ENCODE data around the gene TMEM132D. TPM values are rescaled to one million over a fixed set of nuclear protein-coding genes. Genes with fewer than 3 reads are reported as not detected.

TMEM132D gene
- total and polyA plus RNA-seq, 2 donors from 2014 or later, result 0.13 TPM; not detected in 1

DNA sequence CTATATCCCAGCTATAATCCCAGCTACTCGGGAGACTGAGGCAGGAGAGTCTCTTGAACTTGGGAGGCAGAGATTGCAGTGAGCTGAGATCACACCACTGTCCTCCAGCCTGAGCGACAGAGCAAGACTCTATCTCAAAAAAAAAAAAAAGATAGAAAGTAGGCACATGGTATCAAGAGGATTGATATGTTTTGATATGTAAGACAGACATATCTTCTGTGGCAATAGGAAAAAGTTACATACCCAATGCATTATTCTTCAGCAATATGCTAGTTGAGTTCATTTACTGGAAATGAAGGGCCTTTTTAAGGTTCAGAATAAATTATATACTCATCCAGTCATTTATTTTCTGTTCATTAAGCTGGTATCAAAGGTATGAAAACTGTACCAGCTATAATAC is 657.2 kb downstream of the TMEM132D start:
- FAIRE-seq, result no peak
- H3K4me3 ChIP-seq (ENCODE audit: low read length in 3 of 3), result no peak overlapping the region
- no peak overlapping the region for H3K27ac ChIP-seq (ENCODE audit: low read depth in 2 of 2, low read length in 2 of 2)
- no peak overlapping the region for H3K9ac ChIP-seq (ENCODE audit: low read length in 3 of 3)
- intact Hi-C loops (cut with DNase I), result no loop called here
- H3K4me1 ChIP-seq (ENCODE audit: control insufficient read depth in 2 of 3, insufficient read depth in 2 of 3, low read depth in 1 of 3, low read length in 3 of 3), result no peaks in the 10 kb centered on the region
- no peak for DNase-seq
- no peaks in the 10 kb centered on the region for H3K27me3 ChIP-seq (ENCODE audit: control insufficient read depth, insufficient read depth, low read length)
- no peak for TF ChIP-seq CTCF (IDR thresholded peaks at IDR 0.05; ENCODE audit: borderline replicate concordance, extremely low read depth, insufficient read depth)
- no peaks in the 10 kb centered on the region for H3K36me3 ChIP-seq (ENCODE audit: control insufficient read depth in 2 of 3, insufficient read depth in 3 of 3, low read length in 3 of 3)
- H3K9me3 ChIP-seq (ENCODE audit: control insufficient read depth in 2 of 3, insufficient read depth in 1 of 3, low read length in 3 of 3), result no peaks in the 10 kb centered on the region

GRCh38 chr12:129245769-129246168 is 658.1 kb downstream of the TMEM132D start:
- FAIRE-seq (no peak), DNase-seq (no peak)
- H3K4me1 ChIP-seq (ENCODE audit: control insufficient read depth in 2 of 3, insufficient read depth in 2 of 3, low read depth in 1 of 3, low read length in 3 of 3), result no peaks in the 10 kb centered on the region
- no peaks in the 10 kb centered on the region for H3K9me3 ChIP-seq (ENCODE audit: control insufficient read depth in 2 of 3, insufficient read depth in 1 of 3, low read length in 3 of 3)
- H3K36me3 ChIP-seq (ENCODE audit: control insufficient read depth in 2 of 3, insufficient read depth in 3 of 3, low read length in 3 of 3), result no peaks in the 10 kb centered on the region
- no peak overlapping the region for H3K9ac ChIP-seq (ENCODE audit: low read length in 3 of 3)
- no peak overlapping the region for H3K4me3 ChIP-seq (ENCODE audit: low read length in 3 of 3)
- no peak for TF ChIP-seq CTCF (IDR thresholded peaks at IDR 0.05; ENCODE audit: borderline replicate concordance, extremely low read depth, insufficient read depth)
- intact Hi-C loops (cut with DNase I), result no loop called here
- no peaks in the 10 kb centered on the region for H3K27me3 ChIP-seq (ENCODE audit: control insufficient read depth, insufficient read depth, low read length)
- no peak overlapping the region for H3K27ac ChIP-seq (ENCODE audit: low read depth in 2 of 2, low read length in 2 of 2)

- no peak overlapping the region for H3K4me3 ChIP-seq (ENCODE audit: low read length in 3 of 3)
- TF ChIP-seq CTCF (IDR thresholded peaks at IDR 0.05; ENCODE audit: borderline replicate concordance, extremely low read depth, insufficient read depth), result no peak
- H3K27me3 ChIP-seq (ENCODE audit: control insufficient read depth, insufficient read depth, low read length), result no peaks in the 10 kb centered on the region
- DNase-seq (no peak), FAIRE-seq (no peak)
- H3K4me1 ChIP-seq (ENCODE audit: control insufficient read depth in 2 of 3, insufficient read depth in 2 of 3, low read depth in 1 of 3, low read length in 3 of 3), result no peaks in the 10 kb centered on the region
- no peaks in the 10 kb centered on the region for H3K36me3 ChIP-seq (ENCODE audit: control insufficient read depth in 2 of 3, insufficient read depth in 3 of 3, low read length in 3 of 3)
- no peak overlapping the region for H3K27ac ChIP-seq (ENCODE audit: low read depth in 2 of 2, low read length in 2 of 2)
- no peak overlapping the region for H3K9ac ChIP-seq (ENCODE audit: low read length in 3 of 3)
- H3K9me3 ChIP-seq (ENCODE audit: control insufficient read depth in 2 of 3, insufficient read depth in 1 of 3, low read length in 3 of 3), result no peaks in the 10 kb centered on the region
- intact Hi-C loops (cut with DNase I), result no loop called here
Observed at GRCh38 chr12:129241852-129242251, 662.0 kb downstream of the TMEM132D start.

DNA sequence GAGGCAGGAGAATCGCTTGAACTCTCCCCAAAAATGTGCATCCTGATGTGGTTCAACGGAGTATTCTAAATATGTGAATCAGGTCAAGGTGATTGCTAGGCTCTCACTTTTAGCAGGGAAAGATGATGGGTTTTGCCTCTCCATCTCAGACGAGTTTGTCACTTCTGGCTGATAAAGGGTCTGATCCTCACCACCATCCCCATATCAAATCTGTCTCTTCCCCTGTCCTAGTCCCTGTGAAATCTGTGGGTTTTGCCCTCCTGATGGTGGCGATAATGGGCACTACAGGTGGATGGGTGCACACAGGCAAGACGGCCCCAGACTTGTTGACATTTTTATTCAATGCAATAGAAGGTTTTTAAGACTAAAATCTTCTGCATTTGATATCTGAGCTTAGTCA is 665.9 kb downstream of the TMEM132D start:
- Histone ChIP-seq H3K36me3 (ENCODE audit: control insufficient read depth in 2 of 3, insufficient read depth in 3 of 3, low read length in 3 of 3) (no peaks in the 10 kb centered on the region), H3K27ac (ENCODE audit: low read depth in 2 of 2, low read length in 2 of 2) (no peak overlapping the region), H3K9ac (ENCODE audit: low read length in 3 of 3) (no peak overlapping the region), H3K4me1 (ENCODE audit: control insufficient read depth in 2 of 3, insufficient read depth in 2 of 3, low read depth in 1 of 3, low read length in 3 of 3) (no peaks in the 10 kb centered on the region), H3K4me3 (ENCODE audit: low read length in 3 of 3) (no peak overlapping the region), H3K9me3 (ENCODE audit: control insufficient read depth in 2 of 3, insufficient read depth in 1 of 3, low read length in 3 of 3) (no peaks in the 10 kb centered on the region), H3K27me3 (ENCODE audit: control insufficient read depth, insufficient read depth, low read length) (no peaks in the 10 kb centered on the region)
- no peak for FAIRE-seq
- TF ChIP-seq CTCF (IDR thresholded peaks at IDR 0.05; ENCODE audit: borderline replicate concordance, extremely low read depth, insufficient read depth), result no peak
- intact Hi-C loops (cut with DNase I), result no loop called here
- DNase-seq, result no peak

Data from kidney (tissue), 14 donors.